HepG2 (cell line): ENCODE measurements around the gene MED15. TPM values are rescaled to one million over a fixed set of nuclear protein-coding genes. Genes with fewer than 3 reads are reported as not detected.

Experiments used
- ATAC-seq: fragments of 200-7000 bp; cut with Tn5 transposase; 3 replicates; pipeline ENCODE4 v1.9.1; 2020; ENCODE audit warnings: mild to moderate bottlenecking, moderate library complexity
- BruUV-seq: library from RNA; stranded (reverse); fragments of 400-500 nt; replicated peaks from 2 replicates; lab custom pipeline; 2021; lab: Mats Ljungman, UMichigan
- CTCF ChIA-PET: fragments of 300-600 bp; formaldehyde crosslinking; extraction: SDS; loops from one replicate; lab custom pipeline; 2021; ENCODE audit warnings: low total read pairs, inconsistent platforms, low intra/inter-chr PET ratio; lab: Yijun Ruan, JAX
- POLR2A ChIA-PET: fragments of 350-600 bp; sonication (Branson Sonifier 250); formaldehyde crosslinking; loops from one replicate; lab custom pipeline; 2020; ENCODE audit warnings: antibody characterized with exemption, inconsistent platforms; lab: Yijun Ruan, JAX
- DNase-seq: peaks from one replicate; pipeline ENCODE4 v3.0.0-alpha.2; 2015; ENCODE audit warnings: low spot score
- FAIRE-seq: peaks from 3 replicates; lab custom pipeline; 2011; peaks lifted over from hg19 to GRCh38; lab: Jason Lieb, UNC
- H2AFZ ChIP-seq: one replicate; pipeline ENCODE4 v1.6.1; 2011; ENCODE audit warnings: low read length, inconsistent platforms
- H3K27ac ChIP-seq: fragments of 300-600 bp; 3 replicates; pipeline ENCODE4 v1.8.0; 2011; ENCODE audit warnings: mixed run types, mild to moderate bottlenecking, mixed read lengths, low read length, inconsistent platforms; ENCODE audit not compliant: insufficient read depth; ENCODE audit errors: extremely low read length
- H3K27me3 ChIP-seq, 2 experiments: fragments of 200-600 bp in 1 of 2; 2 replicates in 1 of 2; 3 replicates in 1 of 2; pipeline versions ENCODE4 v1.6.0 to v1.8.0; 2011; ENCODE audit warnings: low read length in 2 of 2, mild to moderate bottlenecking in 2 of 2, moderate library complexity in 2 of 2, inconsistent platforms in 1 of 2; ENCODE audit not compliant: insufficient read depth in 2 of 2, control insufficient read depth in 1 of 2
- H3K36me3 ChIP-seq, 2 experiments: fragments of 200-600 bp in 1 of 2; replicated peaks in 1 of 2; 2 replicates in 1 of 2; 3 replicates in 1 of 2; pipeline versions ENCODE4 v1.5.1 to v1.8.0; 2011; ENCODE audit warnings: low read length in 2 of 2, inconsistent platforms in 1 of 2; ENCODE audit not compliant: insufficient read depth in 2 of 2, control insufficient read depth in 1 of 2
- H3K4me1 ChIP-seq: 2 replicates; pipeline ENCODE4 v1.5.1; 2012; ENCODE audit warnings: low read length, inconsistent platforms; ENCODE audit not compliant: insufficient read depth
- H3K4me2 ChIP-seq: 2 replicates; pipeline ENCODE4 v1.6.0; 2011; ENCODE audit warnings: low read depth, low read length, inconsistent platforms
- H3K4me3 ChIP-seq, 3 experiments: fragments of 200-600 bp in 1 of 3; sonication (generic), shearing (Covaris generic) in 1 of 3; replicated peaks in 1 of 3; 2 replicates each; pipeline ENCODE4 v1.5.1; 2011 to 2016; ENCODE audit warnings: low read length in 3 of 3, inconsistent platforms in 2 of 3, low read depth in 2 of 3, mild to moderate bottlenecking in 2 of 3, control low read depth in 1 of 3, mixed read lengths in 1 of 3; ENCODE audit not compliant: insufficient read depth in 1 of 3
- H3K79me2 ChIP-seq: one replicate; pipeline ENCODE4 v1.6.1; 2011; ENCODE audit warnings: low read length, inconsistent platforms; ENCODE audit not compliant: insufficient read depth
- H3K9ac ChIP-seq: 2 replicates; pipeline ENCODE4 v1.6.0; 2011; ENCODE audit warnings: mild to moderate bottlenecking, low read depth, low read length, inconsistent platforms; ENCODE audit not compliant: insufficient read depth
- H3K9me3 ChIP-seq: 2 replicates; pipeline ENCODE4 v1.5.1; 2012; ENCODE audit warnings: mild to moderate bottlenecking, low read length
- H4K20me1 ChIP-seq: 2 replicates; pipeline ENCODE4 v1.6.0; 2011; ENCODE audit warnings: inconsistent platforms, mild to moderate bottlenecking, low read length, moderate library complexity; ENCODE audit not compliant: insufficient read depth
- DNMT3B ChIP-seq: conservative IDR thresholded peaks from 2 replicates; pipeline ENCODE4 v1.6.1; 2016; ENCODE audit warnings: missing biosample characterization, control low read depth
- EED ChIP-seq: sonication (generic); formaldehyde crosslinking; IDR thresholded peaks from 2 replicates; pipeline ENCODE4 v1.5.0; 2020; ENCODE audit warnings: mild to moderate bottlenecking, missing genetic modification reagents
- ETV6 ChIP-seq: sonication (generic); formaldehyde crosslinking; conservative IDR thresholded peaks from 2 replicates; pipeline ENCODE4 v1.4.0; 2020; ENCODE audit warnings: missing genetic modification reagents
- GTF2F1 ChIP-seq: fragments of 150-350 bp; IDR thresholded peaks from 2 replicates; pipeline ENCODE4 v1.6.1; 2014; ENCODE audit warnings: low read length
- KDM5B ChIP-seq: sonication (generic); formaldehyde crosslinking; IDR thresholded peaks from 2 replicates; pipeline ENCODE4 v1.4.0; 2020; ENCODE audit warnings: missing genetic modification reagents, mild to moderate bottlenecking, borderline replicate concordance
- MTERF4 ChIP-seq: sonication (generic); formaldehyde crosslinking; IDR thresholded peaks from 2 replicates; pipeline ENCODE4 v1.8.0; 2023; ENCODE audit warnings: mild to moderate bottlenecking, missing genetic modification reagents
- NR0B2 ChIP-seq: sonication (generic); formaldehyde crosslinking; IDR thresholded peaks from 2 replicates; pipeline ENCODE4 v1.4.0; 2020; ENCODE audit warnings: mild to moderate bottlenecking, missing genetic modification reagents
- NR2F1 ChIP-seq, 2 experiments: fragments of 450-650 bp in 1 of 2; formaldehyde crosslinking in 1 of 2; IDR thresholded peaks; 2 replicates each; pipeline versions ENCODE4 v1.5.0 to v1.6.1; 2016 to 2020; ENCODE audit warnings: mild to moderate bottlenecking in 1 of 2, missing compliant biosample characterization in 1 of 2, missing genetic modification reagents in 1 of 2, moderate library complexity in 1 of 2
- SRSF9 ChIP-seq: fragments of 200-400 bp; formaldehyde crosslinking; IDR thresholded peaks from 2 replicates; pipeline ENCODE4 v1.6.1; 2018; ENCODE audit warnings: borderline replicate concordance, mild to moderate bottlenecking, low read depth, low read length; ENCODE audit not compliant: insufficient read depth, poor library complexity, severe bottlenecking
- ZFP90 ChIP-seq: sonication (generic); formaldehyde crosslinking; IDR thresholded peaks from 2 replicates; pipeline ENCODE4 v1.8.0; 2022; ENCODE audit warnings: missing genetic modification reagents, mild to moderate bottlenecking, inconsistent platforms, borderline replicate concordance
- ZNF224 ChIP-seq: sonication (generic); formaldehyde crosslinking; IDR thresholded peaks from 2 replicates; pipeline ENCODE4 v1.5.0; 2020; ENCODE audit warnings: mild to moderate bottlenecking, missing genetic modification reagents
- ZNF232 ChIP-seq: sonication (generic); formaldehyde crosslinking; IDR thresholded peaks from 2 replicates; pipeline ENCODE4 v1.4.0; 2020; ENCODE audit warnings: missing genetic modification reagents, borderline replicate concordance
- ZNF354B ChIP-seq: sonication (generic); formaldehyde crosslinking; IDR thresholded peaks from 2 replicates; pipeline ENCODE4 v1.8.0; 2022; ENCODE audit warnings: mild to moderate bottlenecking, missing genetic modification reagents
- ZNF670 ChIP-seq: sonication (generic); formaldehyde crosslinking; IDR thresholded peaks from 2 replicates; pipeline ENCODE4 v1.8.0; 2022; ENCODE audit warnings: mild to moderate bottlenecking, missing genetic modification reagents, borderline replicate concordance
- ZNF687 ChIP-seq: sonication (generic); formaldehyde crosslinking; IDR thresholded peaks from 2 replicates; pipeline ENCODE4 v1.5.1; 2020; ENCODE audit warnings: mild to moderate bottlenecking, missing genetic modification reagents, moderate library complexity
- ZNF761 ChIP-seq: sonication (generic); formaldehyde crosslinking; conservative IDR thresholded peaks from 2 replicates; pipeline ENCODE4 v1.4.0; 2020; ENCODE audit warnings: mild to moderate bottlenecking, missing genetic modification reagents
- ZNF879 ChIP-seq: sonication (generic); formaldehyde crosslinking; IDR thresholded peaks from 2 replicates; pipeline ENCODE4 v1.8.1; 2023; ENCODE audit warnings: missing genetic modification reagents
- WGBS: methylation state at CpG from one replicate; pipeline ENCODE4 v1.1.6; 2017; ENCODE audit warnings: low lambda C conversion rate; 5-methylcytosine and 5-hydroxymethylcytosine counted together
- in situ Hi-C: cut with HindIII; loops from 2 replicates; pipeline ENCODE4 v1.10.0; 2017; ENCODE audit warnings: low pct_unique_long_range_greater_than_20kb; ENCODE audit not compliant: extremely low pct_ligation_motif_present
- intact Hi-C: fragments of 100-400 bp; cut with micrococcal nuclease; formaldehyde crosslinking; loops from one replicate; pipeline ENCODE4 v1.10.0; 2022; ENCODE audit not compliant: unreplicated experiment
- polyA plus RNA-seq, 8 experiments: library from polyadenylated mRNA; depleted of rRNA in 3 of 8; stranded (reverse) in 7 of 8; unstranded in 1 of 8; fragments of >200 nt; fragmentation: Illumina TruSeq in 4 of 8; extraction: Trizol in 4 of 8; gene quantifications; 2 replicates each; pipeline versions ENCODE4 v1.2.1 to v1.2.3, GENCODE V29; 2011 to 2016; ENCODE audit warnings: low read depth in 4 of 8, missing spikeins in 1 of 8, mixed read lengths in 1 of 8; ENCODE audit not compliant: insufficient read depth in 1 of 8
- total RNA-seq, 5 experiments: library from RNA; depleted of rRNA; stranded (reverse); fragments of >200 nt; fragmentation: Illumina TruSeq; extraction: Trizol; gene quantifications; 2 replicates each; pipeline ENCODE4 v1.2.3, GENCODE V29; 2016; ENCODE audit warnings: low read depth in 1 of 5

Gene MED15
- total and polyA plus RNA-seq, 2 of the 13 experiments (the other 11 are each of a cell fraction or from before 2014, with no cell fraction given) = 14.3 to 27.0 TPM

- WGBS = 95% methylated on average over 4 of the region's 4 CpGs
- Histone ChIP-seq H4K20me1 (no peaks in the 10 kb centered on the region), H3K9ac (no peak overlapping the region), H3K4me3 (no peak overlapping the region), H2AFZ (no peak overlapping the region), H3K4me2 (no peak overlapping the region), H3K36me3 (peaks cover 2 to 12% of the 10 kb centered on the region in 2 experiments; a peak in 4 of 5 replicates), H3K27me3 (no peaks in the 10 kb centered on the region), H3K79me2 (no peaks in the 10 kb centered on the region), H3K9me3 (no peaks in the 10 kb centered on the region), H3K4me1 (no peaks in the 10 kb centered on the region), H3K27ac (no peak overlapping the region)
- DNase-seq (no peak), FAIRE-seq (no peak), ATAC-seq (no peak)
- BruUV-seq = no TSS peak
- intact Hi-C loops (no loop called here), in situ Hi-C loops (no loop called here)
- ChIA-PET CTCF (no interaction called here), POLR2A (no interaction called here)
- TF ChIP-seq ZFP90 (no peak), EED (CRISPR knock-in tag) (no peak), KDM5B (CRISPR knock-in tag) (no peak), ZNF354B (CRISPR knock-in tag) (no peak), MTERF4 (CRISPR knock-in tag) (no peak), NR2F1 (CRISPR knock-in tag; IDR thresholded peaks at IDR 0.05) (no peak), SRSF9 (no peak), NR0B2 (no peak), ZNF224 (CRISPR knock-in tag) (no peak), ZNF232 (CRISPR knock-in tag) (no peak), DNMT3B (CRISPR knock-in tag) (no peak), ZNF879 (CRISPR knock-in tag) (no peak), ETV6 (CRISPR knock-in tag) (no peak), GTF2F1 (no peak), ZNF761 (CRISPR knock-in tag) (no peak), ZNF687 (no peak), ZNF670 (CRISPR knock-in tag) (no peak)
Measured at GRCh38 chr22:20484948-20485683, 22.3 kb upstream of the MED15 start.
